ENCODE results near the gene THAP6.

Gene THAP6

GRCh38 chr4:75567725-75568124 is 53.5 kb downstream of the THAP6 start:
- Histone ChIP-seq H3K9ac (no peak overlapping the region), H3K27ac (no peak overlapping the region), H3K36me3 (no peaks in the 10 kb centered on the region), H3K4me1 (peaks cover 0 to 41% (median 20%) of the 10 kb centered on the region in 10 experiments; a peak in 10 of 20 replicates), H3K4me2 (peak overlapping the region in 5 of 11 experiments; percentile 31 to 73 (median 54); a peak in 9 of 22 replicates), H3K27me3 (no peaks in the 10 kb centered on the region), H4K20me1 (no peaks in the 10 kb centered on the region), H3K9me3 (replicated peaks in 1 of 11) (peaks cover 0 to 13% (median 7%) of the 10 kb centered on the region in 11 experiments; a peak in 14 of 22 replicates), H3K4me3 (no peak overlapping the region)
- no peak for TF ChIP-seq Cebpa-rat (IDR thresholded peaks at IDR 0.05)
